GM10248 (cell line): Measurements from ENCODE around the gene ZNF646.
A peak's percentile ranks its signal among the peaks of the same experiment; 100 is the strongest.

Experiments
- CTCF ChIA-PET: fragments of 300-600 bp; sonication (Branson Sonifier 250); formaldehyde crosslinking; extraction: SDS; loops from one replicate; lab custom pipeline; 2021; ENCODE audit warnings: antibody characterized with exemption; lab: Yijun Ruan, JAX
- POLR2A ChIA-PET: fragments of 350-650 bp; sonication (Branson Sonifier 250); formaldehyde crosslinking; extraction: SDS; loops from one replicate; lab custom pipeline; 2020; ENCODE audit warnings: antibody characterized with exemption; lab: Yijun Ruan, JAX
- DNase-seq: peaks from one replicate; pipeline ENCODE4 v3.0.0; 2012; ENCODE audit errors: extremely low spot score
- TF ChIP-seq, protein P1 (sequence below): IDR thresholded peaks from 2 replicates; pipeline ENCODE4 v1.5.1; 2012; ENCODE audit warnings: mild to moderate bottlenecking, low read depth; ENCODE audit errors: extremely low read depth, missing control alignments, control extremely low read depth

ZNF646 gene

DNA sequence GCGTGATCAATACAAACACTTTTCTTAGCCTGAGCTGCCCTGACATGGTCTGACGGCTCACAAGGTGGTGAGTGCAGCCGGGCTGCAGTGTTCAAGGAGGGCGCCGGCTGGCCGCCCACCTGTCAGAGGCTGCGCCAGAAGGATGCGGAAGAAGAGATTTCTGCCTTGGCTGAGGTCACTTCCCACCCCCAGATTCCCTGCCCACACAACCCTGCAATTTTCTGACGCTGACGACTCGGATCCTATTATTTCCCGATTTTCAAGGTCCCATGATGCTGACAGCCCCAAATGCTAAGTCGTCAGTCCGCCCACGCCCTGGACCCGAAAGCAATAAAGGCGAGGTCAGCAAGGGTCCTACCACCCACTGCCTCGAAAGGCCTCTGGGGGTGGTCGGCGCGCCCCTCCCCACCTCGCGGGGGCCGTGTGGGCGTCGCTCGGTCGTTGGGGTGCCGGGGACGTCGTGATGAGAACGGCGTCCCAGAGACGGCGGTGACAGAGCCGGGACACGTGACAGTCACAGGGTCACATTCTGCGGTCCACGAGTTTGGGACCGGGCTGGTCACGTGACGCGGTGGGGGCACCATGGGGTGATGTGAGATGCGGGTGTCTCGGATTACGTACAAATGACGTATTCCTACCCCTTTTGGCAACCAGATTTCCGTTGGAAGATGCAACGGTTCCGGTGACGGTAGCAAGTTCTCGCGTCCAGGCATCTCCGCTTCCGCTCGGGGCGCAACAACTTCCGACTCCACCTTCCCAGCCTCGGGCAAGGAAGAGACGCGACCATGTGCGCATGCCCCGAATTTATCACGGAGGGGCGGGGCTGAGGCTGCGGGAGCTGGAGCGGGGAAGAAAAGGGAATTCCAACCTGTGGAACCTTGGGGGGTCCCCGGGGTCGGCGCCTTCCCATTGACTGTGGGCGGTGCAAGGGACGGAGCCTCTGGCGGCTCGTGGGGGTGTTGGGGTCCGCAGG, 41.2 kb upstream of the ZNF646 start, which contains the start of gene STX4:
TSS of gene STX4 (plus strand) at position 823 of the 973 bp plus-strand sequence. CDS start 248 bp downstream, outside the sequence.
- CTCF ChIA-PET: interaction anchor here (0.8 to 1.5 kb wide), 4 partner anchors 47 to 110 kb away, joined by 3 to 4 read pairs (median 3); partner anchors contain the start of gene HSD3B7
- POLR2A ChIA-PET: interaction anchor here (0.7 to 1.0 kb wide), 2 partner anchors 41 to 131 kb away, joined by 3 to 4 read pairs; partner anchors contain the start of genes ZNF646 and ZNF668
- DNase-seq: peak; percentile 96
- TF ChIP-seq, protein P1, sequence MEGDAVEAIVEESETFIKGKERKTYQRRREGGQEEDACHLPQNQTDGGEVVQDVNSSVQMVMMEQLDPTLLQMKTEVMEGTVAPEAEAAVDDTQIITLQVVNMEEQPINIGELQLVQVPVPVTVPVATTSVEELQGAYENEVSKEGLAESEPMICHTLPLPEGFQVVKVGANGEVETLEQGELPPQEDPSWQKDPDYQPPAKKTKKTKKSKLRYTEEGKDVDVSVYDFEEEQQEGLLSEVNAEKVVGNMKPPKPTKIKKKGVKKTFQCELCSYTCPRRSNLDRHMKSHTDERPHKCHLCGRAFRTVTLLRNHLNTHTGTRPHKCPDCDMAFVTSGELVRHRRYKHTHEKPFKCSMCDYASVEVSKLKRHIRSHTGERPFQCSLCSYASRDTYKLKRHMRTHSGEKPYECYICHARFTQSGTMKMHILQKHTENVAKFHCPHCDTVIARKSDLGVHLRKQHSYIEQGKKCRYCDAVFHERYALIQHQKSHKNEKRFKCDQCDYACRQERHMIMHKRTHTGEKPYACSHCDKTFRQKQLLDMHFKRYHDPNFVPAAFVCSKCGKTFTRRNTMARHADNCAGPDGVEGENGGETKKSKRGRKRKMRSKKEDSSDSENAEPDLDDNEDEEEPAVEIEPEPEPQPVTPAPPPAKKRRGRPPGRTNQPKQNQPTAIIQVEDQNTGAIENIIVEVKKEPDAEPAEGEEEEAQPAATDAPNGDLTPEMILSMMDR: no peak

DNA sequence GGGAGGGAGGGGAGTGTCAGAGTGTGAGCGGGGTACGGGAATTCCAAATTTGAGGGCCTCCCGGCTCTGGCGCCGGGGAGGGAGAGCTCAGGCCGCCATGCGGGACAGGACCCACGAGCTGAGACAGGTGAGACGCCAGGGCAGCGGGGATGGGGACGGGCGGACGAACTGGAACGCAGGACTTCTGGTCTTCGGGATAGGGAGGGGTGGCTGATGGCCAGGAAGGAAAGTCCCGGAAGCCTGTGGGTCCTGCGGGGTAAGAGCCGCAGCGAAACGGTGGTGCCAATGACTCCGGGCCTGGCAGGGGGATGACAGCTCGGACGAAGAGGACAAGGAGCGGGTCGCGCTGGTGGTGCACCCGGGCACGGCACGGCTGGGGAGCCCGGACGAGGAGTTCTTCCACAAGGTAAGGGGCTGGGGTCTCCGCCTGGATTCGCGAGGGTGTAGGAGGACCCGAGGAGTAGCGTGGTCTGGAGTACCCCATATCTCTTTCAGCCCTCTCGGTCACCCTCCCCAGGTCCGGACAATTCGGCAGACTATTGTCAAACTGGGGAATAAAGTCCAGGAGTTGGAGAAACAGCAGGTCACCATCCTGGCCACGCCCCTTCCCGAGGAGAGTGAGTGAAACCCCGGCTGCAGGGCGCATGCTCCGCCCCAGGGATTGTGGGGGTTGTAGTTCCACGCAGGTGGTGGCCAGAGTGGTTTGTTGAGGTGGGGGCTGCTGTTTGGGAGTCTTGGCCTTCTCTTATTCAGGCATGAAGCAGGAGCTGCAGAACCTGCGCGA, 40.3 kb upstream of the ZNF646 start:
- POLR2A ChIA-PET: interaction anchor here (0.7 kb wide), 1 partner anchor 40 kb away, joined by 3 read pairs; the partner anchor contains the start of genes ZNF646 and ZNF668
- peak; percentile 94 for DNase-seq
- TF ChIP-seq, protein P1: no peak
- CTCF ChIA-PET: interaction anchor here (0.8 to 1.2 kb wide), 4 partner anchors 48 to 109 kb away, joined by 3 to 4 read pairs (median 3); partner anchors contain the start of gene HSD3B7

DNA sequence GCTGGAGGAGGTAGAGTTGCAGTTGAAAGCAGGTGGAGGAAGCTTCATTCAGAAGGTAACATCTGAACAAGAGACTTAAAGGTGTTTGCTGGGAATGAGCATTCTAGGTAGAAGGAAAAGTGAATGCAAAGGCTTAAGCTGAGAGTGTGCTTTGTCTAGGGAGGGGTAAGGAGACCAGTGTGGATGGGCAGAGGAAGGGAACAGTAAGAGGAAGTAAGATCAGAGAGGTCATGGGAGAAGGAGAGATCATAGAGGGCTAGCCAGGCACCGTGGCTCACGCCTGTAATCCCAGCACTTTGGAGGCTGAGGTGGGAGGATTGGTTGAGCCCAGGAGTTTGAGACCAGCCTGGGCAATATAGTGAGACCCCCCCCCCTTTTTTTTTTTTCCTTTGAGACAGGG, 37.5 kb upstream of the ZNF646 start:
- DNase-seq: no peak
- TF ChIP-seq, protein P1: no peak
- ChIA-PET POLR2A (no interaction called here), CTCF (no interaction called here)

DNA sequence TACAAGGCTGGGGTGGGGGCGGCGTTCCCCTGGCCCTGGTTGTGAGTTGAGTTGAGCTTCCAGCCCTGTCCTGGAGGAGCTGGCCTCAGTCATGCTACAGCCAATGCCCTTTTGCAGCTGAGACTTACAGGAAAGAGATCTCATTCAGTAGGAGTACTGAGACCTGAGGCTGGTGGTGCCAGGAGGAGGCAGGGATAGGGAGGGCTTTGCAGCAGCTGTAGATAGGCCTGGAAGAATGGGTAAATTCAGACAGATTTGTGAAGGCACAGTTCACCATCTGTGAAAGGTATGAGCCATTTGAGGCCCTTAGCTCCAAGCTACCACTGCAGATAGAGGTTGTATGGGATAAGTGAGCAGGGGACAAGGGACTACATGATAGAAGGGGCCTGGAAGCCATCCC, 35.2 kb upstream of the ZNF646 start:
- TF ChIP-seq, protein P1: no peak
- no peak for DNase-seq
- CTCF ChIA-PET: interaction anchor here (2.0 kb wide), 1 partner anchor 54 kb away, joined by 8 read pairs; the partner anchor contains the start of gene HSD3B7
- POLR2A ChIA-PET: no interaction called here

DNA sequence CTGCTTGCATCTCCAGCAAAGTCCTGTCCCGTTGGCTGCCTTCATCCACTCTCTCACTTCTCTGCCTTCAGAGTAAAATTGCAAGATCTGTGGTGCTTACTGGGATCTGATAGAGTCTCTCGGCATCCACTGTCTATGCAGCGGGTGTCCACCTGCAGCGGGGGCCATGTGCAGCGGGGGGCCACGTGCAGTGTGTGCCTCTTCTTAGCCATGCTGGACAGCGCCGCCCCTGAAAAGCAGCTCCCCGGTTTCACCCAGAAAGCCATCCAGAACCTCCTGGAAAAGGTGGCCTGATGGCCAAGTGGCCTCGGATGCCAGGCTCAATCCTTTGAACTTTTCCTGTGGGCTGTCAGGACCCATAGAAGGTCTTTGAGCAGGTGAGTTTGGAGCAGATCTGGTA, 31.4 kb upstream of the ZNF646 start:
- POLR2A ChIA-PET: interaction anchor here (0.6 kb wide), 1 partner anchor 75 kb away, joined by 5 read pairs; no protein-coding TSS in a partner anchor
- TF ChIP-seq, protein P1: no peak
- CTCF ChIA-PET: interaction anchor here (1.3 to 1.9 kb wide), 2 partner anchors 17 to 31 kb away, joined by 3 to 4 read pairs; partner anchors contain the start of genes ZNF646 and ZNF668
- DNase-seq: no peak
